Tibial artery (tissue), 4 donors: ENCODE results near the gene RAD51B.

ENCODE experiments used
- DNase-seq, 2 donors: peaks; one replicate each; pipeline ENCODE4 v3.0.0-alpha.2; 2019
- H3K27ac ChIP-seq, 2 donors: fragments of 200-600 bp; sonication (generic) in 1 of 2; 1 replicate in 1 of 2; 2 replicates in 1 of 2; pipeline ENCODE4 v1.5.1; 2018 to 2019; ENCODE audit warnings: mild to moderate bottlenecking in 1 of 2
- H3K27me3 ChIP-seq, 2 donors: fragments of 200-600 bp; sonication (generic) in 1 of 2; one replicate each; pipeline versions ENCODE4 v1.5.1 to v1.6.0; 2016 to 2019
- H3K36me3 ChIP-seq, 3 donors: fragments of 200-600 bp; sonication (generic) in 2 of 3; one replicate each; pipeline ENCODE4 v1.5.1; 2016 to 2019; ENCODE audit warnings: mild to moderate bottlenecking in 2 of 3
- H3K4me1 ChIP-seq, 4 donors: fragments of 200-600 bp; sonication (generic) in 2 of 4; 1 replicate in 3 of 4; 2 replicates in 1 of 4; pipeline ENCODE4 v1.5.1; 2016 to 2019
- H3K4me3 ChIP-seq, 2 donors: fragments of 200-600 bp; sonication (generic) in 1 of 2; 1 replicate in 1 of 2; 2 replicates in 1 of 2; pipeline ENCODE4 v1.5.1; 2018 to 2019; ENCODE audit warnings: mild to moderate bottlenecking in 2 of 2
- H3K9me3 ChIP-seq, 3 donors: fragments of 200-600 bp; sonication (generic) in 1 of 3; one replicate each; pipeline ENCODE4 v1.5.1; 2016 to 2019
- intact Hi-C: fragments of 100-400 bp; cut with DNase I; formaldehyde crosslinking; loops from one replicate; pipeline ENCODE4 v1.15.0; 2023; ENCODE audit warnings: low total_unique reads
- TF ChIP-seq, protein P1 (sequence below), 2 experiments: fragments of 200-600 bp in 1 of 2; fragments of 450-650 bp in 1 of 2; IDR thresholded peaks; one replicate each; pipeline ENCODE4 v1.5.1; 2017 to 2019; ENCODE audit warnings: antibody characterized with exemption in 2 of 2, mild to moderate bottlenecking in 1 of 2, moderate library complexity in 1 of 2

Gene RAD51B

DNA sequence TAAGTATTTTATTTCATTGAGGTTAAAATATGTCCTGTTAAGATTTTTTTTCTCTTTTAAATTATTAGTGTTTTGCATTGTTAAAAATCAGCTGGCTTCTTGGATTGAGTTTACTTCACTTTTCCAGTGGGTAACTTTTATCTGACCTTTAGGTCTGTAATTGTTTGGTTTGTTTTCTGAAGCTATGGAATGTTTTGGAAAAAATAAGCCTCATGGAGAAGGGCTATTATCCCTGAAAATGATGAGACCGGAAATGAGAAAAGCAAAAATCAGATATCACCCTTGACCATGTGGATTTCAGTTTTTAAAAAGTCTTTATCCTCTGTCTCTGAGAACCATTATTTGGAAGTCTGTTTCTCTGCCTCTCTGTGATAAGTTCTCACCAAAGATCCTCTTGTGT, 180.9 kb downstream of the RAD51B start:
- Histone ChIP-seq H3K27me3 (no peaks in the 10 kb centered on the region), H3K4me1 (peaks cover 0 to 19% (median 5%) of the 10 kb centered on the region in 4 donors), H3K9me3 (no peaks in the 10 kb centered on the region), H3K27ac (peak overlapping the region; percentile 27 to 43), H3K36me3 (no peaks in the 10 kb centered on the region), H3K4me3 (no peak overlapping the region)
- no peak for DNase-seq
- TF ChIP-seq, protein P1, sequence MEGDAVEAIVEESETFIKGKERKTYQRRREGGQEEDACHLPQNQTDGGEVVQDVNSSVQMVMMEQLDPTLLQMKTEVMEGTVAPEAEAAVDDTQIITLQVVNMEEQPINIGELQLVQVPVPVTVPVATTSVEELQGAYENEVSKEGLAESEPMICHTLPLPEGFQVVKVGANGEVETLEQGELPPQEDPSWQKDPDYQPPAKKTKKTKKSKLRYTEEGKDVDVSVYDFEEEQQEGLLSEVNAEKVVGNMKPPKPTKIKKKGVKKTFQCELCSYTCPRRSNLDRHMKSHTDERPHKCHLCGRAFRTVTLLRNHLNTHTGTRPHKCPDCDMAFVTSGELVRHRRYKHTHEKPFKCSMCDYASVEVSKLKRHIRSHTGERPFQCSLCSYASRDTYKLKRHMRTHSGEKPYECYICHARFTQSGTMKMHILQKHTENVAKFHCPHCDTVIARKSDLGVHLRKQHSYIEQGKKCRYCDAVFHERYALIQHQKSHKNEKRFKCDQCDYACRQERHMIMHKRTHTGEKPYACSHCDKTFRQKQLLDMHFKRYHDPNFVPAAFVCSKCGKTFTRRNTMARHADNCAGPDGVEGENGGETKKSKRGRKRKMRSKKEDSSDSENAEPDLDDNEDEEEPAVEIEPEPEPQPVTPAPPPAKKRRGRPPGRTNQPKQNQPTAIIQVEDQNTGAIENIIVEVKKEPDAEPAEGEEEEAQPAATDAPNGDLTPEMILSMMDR (IDR thresholded peaks at IDR 0.05), result no peak
- intact Hi-C loops, result no loop called here

DNA sequence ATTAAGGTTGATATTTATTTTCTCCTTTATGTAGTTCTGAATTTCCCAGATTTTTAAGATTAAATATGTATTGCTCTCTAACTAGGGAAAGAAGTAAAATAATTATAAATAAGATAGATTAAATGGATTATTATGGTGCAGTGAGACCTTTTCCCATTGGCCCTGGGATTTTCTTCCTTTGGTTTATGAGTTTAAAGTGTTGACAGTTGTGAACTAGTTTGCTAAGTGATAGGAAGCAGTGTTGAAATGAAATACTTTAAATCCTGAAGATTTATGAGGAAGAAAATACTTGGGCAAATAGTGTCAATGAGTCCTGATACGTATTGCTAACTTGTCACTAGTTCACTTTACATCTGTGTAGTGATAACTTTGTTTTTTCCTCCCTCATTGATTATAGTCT, 188.9 kb downstream of the RAD51B start:
- no peak for DNase-seq
- H3K36me3 ChIP-seq, result no peaks in the 10 kb centered on the region
- intact Hi-C loops, result no loop called here
- no peaks in the 10 kb centered on the region for H3K27me3 ChIP-seq
- TF ChIP-seq, protein P1 (IDR thresholded peaks at IDR 0.05), result no peak
- no peak overlapping the region for H3K27ac ChIP-seq
- H3K4me3 ChIP-seq, result no peak overlapping the region
- no peaks in the 10 kb centered on the region for H3K9me3 ChIP-seq
- H3K4me1 ChIP-seq, result peaks cover 0 to 29% (median 21%) of the 10 kb centered on the region in 4 donors

DNA sequence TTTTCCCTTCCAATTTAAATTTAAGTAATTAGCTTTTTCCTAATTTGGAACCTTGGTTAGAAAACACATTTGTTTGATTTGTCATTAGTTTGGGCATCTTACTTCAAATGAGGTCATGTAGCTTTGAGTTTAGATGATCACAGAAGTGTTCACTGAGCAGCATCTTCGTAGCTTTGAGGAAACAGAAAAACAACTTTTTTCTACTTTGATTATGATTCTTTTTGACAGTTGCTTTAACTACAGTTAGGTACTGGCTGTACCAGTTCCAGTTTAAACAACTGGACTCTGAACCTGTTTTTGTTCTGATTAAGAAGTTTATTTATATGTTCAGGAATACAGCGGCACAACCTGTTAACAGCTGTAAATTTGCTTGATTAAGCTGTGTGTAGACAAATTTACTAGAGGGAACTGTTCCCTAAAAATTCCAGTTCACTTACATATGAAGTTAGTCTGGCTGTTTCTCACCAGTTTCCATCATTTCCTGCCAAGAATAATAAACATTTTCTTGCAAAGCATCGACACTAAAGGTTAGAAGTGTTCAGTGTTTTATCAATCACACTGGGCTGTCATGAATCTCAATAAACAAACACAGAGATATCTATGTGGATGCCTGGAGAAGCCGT, 191.9 kb downstream of the RAD51B start:
- H3K27ac ChIP-seq, result peak overlapping the region; percentile 55 to 66
- H3K9me3 ChIP-seq, result no peaks in the 10 kb centered on the region
- H3K4me3 ChIP-seq, result peak overlapping the region in 1 of 2 donors; percentile 14
- no peaks in the 10 kb centered on the region for H3K36me3 ChIP-seq
- H3K4me1 ChIP-seq, result peaks cover 0 to 35% (median 21%) of the 10 kb centered on the region in 4 donors
- DNase-seq, result no peak
- intact Hi-C loops, result no loop called here
- TF ChIP-seq, protein P1 (IDR thresholded peaks at IDR 0.05), result no peak
- H3K27me3 ChIP-seq, result no peaks in the 10 kb centered on the region

DNA sequence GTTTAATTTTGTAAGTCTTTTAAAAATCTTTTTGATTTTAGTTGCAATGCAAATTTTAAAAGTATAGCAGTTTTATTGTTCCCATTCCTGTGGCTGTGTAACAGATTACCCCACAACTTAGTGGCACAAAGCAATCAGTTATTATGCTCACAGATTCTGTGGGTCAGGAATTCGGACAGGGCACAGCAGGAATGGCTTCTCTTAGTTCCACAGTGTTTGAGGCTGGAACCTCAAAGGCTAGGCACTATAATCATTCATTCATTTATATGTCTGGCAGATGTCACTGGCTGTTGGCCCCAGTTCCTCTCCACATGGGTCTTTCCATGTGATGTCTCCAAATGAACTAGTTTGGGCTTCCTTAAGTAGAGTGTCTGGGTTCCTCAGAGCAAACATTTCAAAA, 193.3 kb downstream of the RAD51B start:
- TF ChIP-seq, protein P1 (IDR thresholded peaks at IDR 0.05), result no peak
- Histone ChIP-seq H3K4me1 (peaks cover 0 to 40% (median 21%) of the 10 kb centered on the region in 4 donors), H3K36me3 (no peaks in the 10 kb centered on the region), H3K27ac (peak overlapping the region; percentile 55 to 66), H3K9me3 (no peaks in the 10 kb centered on the region), H3K27me3 (no peaks in the 10 kb centered on the region), H3K4me3 (no peak overlapping the region)
- no peak for DNase-seq
- intact Hi-C loops, result no loop called here

DNA sequence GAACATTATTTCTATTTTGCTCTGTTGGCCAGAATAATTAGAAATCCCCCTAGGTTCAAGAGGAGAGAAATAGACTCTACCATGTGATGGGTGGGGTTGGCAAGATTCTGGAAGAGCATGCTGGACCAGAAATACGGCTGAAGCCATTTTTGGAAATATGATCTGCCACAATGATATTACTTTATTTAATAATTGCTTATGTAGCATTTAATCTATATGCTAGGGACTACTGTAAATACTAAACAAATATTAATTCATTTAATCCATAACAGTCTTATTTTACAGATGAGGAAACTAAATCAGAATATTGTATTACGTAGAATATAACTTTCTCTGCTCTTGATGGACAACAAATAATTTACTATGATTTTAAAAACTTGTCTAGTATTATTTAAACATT, 193.7 kb downstream of the RAD51B start:
- Histone ChIP-seq H3K36me3 (no peaks in the 10 kb centered on the region), H3K9me3 (no peaks in the 10 kb centered on the region), H3K4me3 (no peak overlapping the region), H3K27me3 (no peaks in the 10 kb centered on the region), H3K27ac (peak overlapping the region in 1 of 2 donors; percentile 66), H3K4me1 (peaks cover 0 to 40% (median 21%) of the 10 kb centered on the region in 4 donors)
- TF ChIP-seq, protein P1 (IDR thresholded peaks at IDR 0.05), result no peak
- intact Hi-C loops, result no loop called here
- DNase-seq, result no peak
